HCT116 (cell line): ENCODE data around the gene SLC25A4. TPM values are rescaled to one million over a fixed set of nuclear protein-coding genes. Genes with fewer than 3 reads are reported as not detected.
A peak's percentile ranks its signal among the peaks of the same experiment; 100 is the strongest.

Experiments
- ATAC-seq: fragments of 200-7000 bp; cut with Tn5 transposase; 2 replicates; pipeline ENCODE4 v1.9.1; 2020; ENCODE audit warnings: mild to moderate bottlenecking, moderate library complexity
- BruUV-seq: library from RNA; stranded (reverse); fragments of 400-500 nt; replicated peaks from 2 replicates; lab custom pipeline; 2021; lab: Mats Ljungman, UMichigan
- CTCF ChIA-PET: fragments of 300-600 bp; sonication (Branson Sonifier 250); formaldehyde crosslinking; loops from one replicate; lab custom pipeline; 2021; ENCODE audit warnings: antibody characterized with exemption; lab: Charles Lee
- POLR2A ChIA-PET: fragments of 300-600, 350-600 bp; sonication (Branson Sonifier 250); formaldehyde crosslinking; loops from one replicate; lab custom pipeline; 2021; ENCODE audit warnings: antibody characterized with exemption; lab: Charles Lee
- RAD21 ChIA-PET, 2 experiments: fragments of 300-600 bp; sonication (Branson Sonifier 250); formaldehyde crosslinking; loops; one replicate each; lab custom pipeline; 2023; ENCODE audit warnings: low total read pairs in 2 of 2; ENCODE audit not compliant: uncharacterized antibody in 2 of 2, unreplicated experiment in 2 of 2, low non-redundant PET in 1 of 2; lab: Charles Lee
- DNase-seq: peaks from one replicate; pipeline ENCODE4 v3.0.0-alpha.2; 2010; ENCODE audit warnings: low read depth, low spot score
- H2AFZ ChIP-seq: fragments of 200-600 bp; shearing (Covaris generic), sonication (generic); 2 replicates; pipeline ENCODE4 v1.6.1; 2017; ENCODE audit warnings: low read depth, mixed run types, mixed read lengths, antibody characterized with exemption, low read length; ENCODE audit not compliant: poor library complexity, severe bottlenecking
- H3K27ac ChIP-seq: 2 replicates; pipeline ENCODE4 v1.5.1; 2012; ENCODE audit warnings: low read depth, low read length
- H3K27me3 ChIP-seq: fragments of 200-600 bp; sonication (generic); 2 replicates; pipeline ENCODE4 v1.6.1; 2016; ENCODE audit warnings: mixed run types, low read length, mixed read lengths; ENCODE audit not compliant: insufficient read depth
- H3K36me3 ChIP-seq, 2 experiments: fragments of 200-500 bp in 1 of 2; fragments of 200-600 bp in 1 of 2; sonication (Bioruptor generic) in 1 of 2; sonication (generic) in 1 of 2; 2 replicates each; pipeline versions ENCODE4 v1.5.1 to v1.6.1; 2014 to 2016; ENCODE audit warnings: low read length in 2 of 2, inconsistent platforms in 1 of 2, mixed read lengths in 1 of 2, mixed run types in 1 of 2; ENCODE audit not compliant: insufficient read depth in 2 of 2, control insufficient read depth in 1 of 2
- H3K4me1 ChIP-seq, 2 experiments: fragments of 200-600 bp in 1 of 2; sonication (generic) in 1 of 2; 2 replicates each; pipeline versions ENCODE4 v1.5.1 to v1.6.1; 2012 to 2017; ENCODE audit warnings: low read length in 2 of 2, inconsistent platforms in 1 of 2, mild to moderate bottlenecking in 1 of 2, mixed read lengths in 1 of 2, mixed run types in 1 of 2, moderate library complexity in 1 of 2; ENCODE audit not compliant: insufficient read depth in 2 of 2, control insufficient read depth in 1 of 2
- H3K4me2 ChIP-seq: fragments of 200-600 bp; sonication (generic); 2 replicates; pipeline ENCODE4 v1.6.1; 2017; ENCODE audit warnings: mixed run types, low read length, mixed read lengths
- H3K4me3 ChIP-seq, 2 experiments: fragments of 200-600 bp in 1 of 2; sonication (generic) in 1 of 2; replicated peaks in 1 of 2; 2 replicates each; pipeline ENCODE4 v1.5.1; 2011 to 2016; ENCODE audit warnings: low read length in 2 of 2, control low read depth in 1 of 2, low read depth in 1 of 2, mild to moderate bottlenecking in 1 of 2, mixed read lengths in 1 of 2, mixed run types in 1 of 2
- H3K79me2 ChIP-seq: fragments of 200-600 bp; sonication (generic); 2 replicates; pipeline ENCODE4 v1.6.1; 2017; ENCODE audit warnings: mild to moderate bottlenecking, mixed run types, low read length, moderate library complexity, mixed read lengths; ENCODE audit not compliant: insufficient read depth
- H3K9ac ChIP-seq: fragments of 200-600 bp; sonication (generic); 2 replicates; pipeline ENCODE4 v1.6.1; 2016; ENCODE audit warnings: low read length, mixed read lengths
- H3K9me2 ChIP-seq: fragments of 200-600 bp; sonication (generic), shearing (Covaris generic); 2 replicates; pipeline ENCODE4 v1.6.1; 2017; ENCODE audit warnings: mixed run types, mild to moderate bottlenecking, moderate library complexity; ENCODE audit not compliant: insufficient read depth
- H3K9me3 ChIP-seq, 2 experiments: fragments of 200-500 bp in 1 of 2; fragments of 200-600 bp in 1 of 2; sonication (Bioruptor generic) in 1 of 2; sonication (generic) in 1 of 2; 2 replicates each; pipeline ENCODE4 v1.6.1; 2014 to 2017; ENCODE audit warnings: low read length in 2 of 2, mixed read lengths in 2 of 2, inconsistent platforms in 1 of 2, low read depth in 1 of 2, mild to moderate bottlenecking in 1 of 2, mixed run types in 1 of 2, moderate library complexity in 1 of 2; ENCODE audit not compliant: control insufficient read depth in 1 of 2, insufficient read depth in 1 of 2
- H4K20me1 ChIP-seq: fragments of 200-600 bp; sonication (generic), shearing (Covaris generic); 2 replicates; pipeline ENCODE4 v1.6.1; 2017; ENCODE audit warnings: mixed run types, mild to moderate bottlenecking, moderate library complexity; ENCODE audit not compliant: insufficient read depth
- CBX3 ChIP-seq: IDR thresholded peaks from 2 replicates; pipeline ENCODE4 v1.6.1; 2012; ENCODE audit warnings: low read depth
- CEBPB ChIP-seq: IDR thresholded peaks from 2 replicates; pipeline ENCODE4 v1.6.1; 2012; ENCODE audit warnings: low read depth
- EZH2 ChIP-seq: fragments of 200-600 bp; sonication (generic); IDR thresholded peaks from 2 replicates; pipeline ENCODE4 v1.6.1; 2017; ENCODE audit warnings: antibody characterized with exemption, mixed run types
- EZH2phosphoT487 ChIP-seq: fragments of 200-600 bp; IDR thresholded peaks from 2 replicates; pipeline ENCODE4 v1.6.1; 2018; ENCODE audit warnings: antibody characterized with exemption, borderline replicate concordance
- FOSL1 ChIP-seq: IDR thresholded peaks from 2 replicates; pipeline ENCODE4 v1.6.1; 2012; ENCODE audit warnings: low read depth
- POLR2A ChIP-seq: IDR thresholded peaks from 2 replicates; pipeline ENCODE4 v1.7.0; 2011; ENCODE audit warnings: borderline replicate concordance; ENCODE audit not compliant: insufficient read depth, insufficient read length; ENCODE audit errors: extremely low read depth
- POLR2AphosphoS5 ChIP-seq: IDR thresholded peaks from 2 replicates; pipeline ENCODE4 v1.6.1; 2011; ENCODE audit warnings: mild to moderate bottlenecking, low read depth, low read length, moderate library complexity
- ZFX ChIP-seq: fragments of 450-650 bp; IDR thresholded peaks from 2 replicates; pipeline ENCODE4 v1.6.1; 2017
- ZNF274 ChIP-seq: fragments of 200-500 bp; sonication (Bioruptor generic); IDR thresholded peaks from 2 replicates; pipeline ENCODE4 v1.6.1; 2014; ENCODE audit warnings: mild to moderate bottlenecking, low read depth, low read length, inconsistent platforms
- intact Hi-C: fragments of 100-400 bp; cut with micrococcal nuclease; formaldehyde crosslinking; loops from 2 replicates; pipeline ENCODE4 v1.10.0; 2022
- total RNA-seq: library from RNA; stranded (reverse); gene quantifications from one replicate; pipeline ENCODE4 v1.2.1, GENCODE V29; 2021; ENCODE audit not compliant: unreplicated experiment
- TF ChIP-seq, protein P1 (sequence below): IDR thresholded peaks from 2 replicates; pipeline ENCODE4 v1.6.1; 2012; ENCODE audit warnings: low read depth
- TF ChIP-seq, protein P2 (sequence below): IDR thresholded peaks from 2 replicates; pipeline ENCODE4 v1.6.1; 2011; ENCODE audit warnings: mild to moderate bottlenecking, low read length, moderate library complexity; ENCODE audit not compliant: insufficient replicate concordance; ENCODE audit errors: extremely low read depth
- TF ChIP-seq, protein P3 (sequence below): IDR thresholded peaks from 2 replicates; pipeline ENCODE4 v1.6.1; 2012

SLC25A4 gene
- total RNA-seq, 1 experiment from 2014 or later, result 27.9 TPM

DNA sequence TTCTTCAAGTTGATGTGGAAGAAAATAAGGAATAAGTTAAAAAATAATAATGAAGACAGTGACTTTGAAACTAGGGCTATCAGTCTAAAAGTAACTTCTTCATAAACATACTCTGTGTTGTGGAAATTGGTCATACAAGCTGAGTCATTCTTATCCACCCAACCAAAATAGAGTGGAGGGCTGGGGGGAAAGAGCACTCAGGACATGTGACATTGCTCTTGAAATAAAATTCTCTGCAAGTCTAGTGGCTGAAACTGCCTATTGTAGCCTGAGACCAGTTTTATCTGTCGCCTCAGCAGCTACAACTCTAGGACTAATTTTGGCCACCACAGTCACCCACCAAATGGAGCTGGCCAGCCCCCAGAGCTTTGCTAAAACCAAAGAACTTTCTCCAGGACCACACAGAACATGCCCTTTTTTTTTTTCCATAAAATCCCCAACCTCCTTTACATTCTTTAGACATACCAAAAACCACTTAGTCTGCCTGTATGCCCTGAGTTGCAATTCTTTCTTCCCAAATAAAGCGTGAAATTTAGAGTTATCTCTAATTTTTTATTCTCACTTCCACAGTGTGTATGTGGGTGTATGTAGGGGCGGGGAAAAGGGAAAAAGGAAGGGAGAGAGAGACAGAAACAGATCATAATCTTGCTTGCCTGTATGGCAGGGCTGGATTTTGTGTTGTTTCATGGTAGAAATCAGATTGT is 23.0 kb upstream of the SLC25A4 start:
- H4K20me1 ChIP-seq, result no peaks in the 10 kb centered on the region
- no peaks in the 10 kb centered on the region for H3K9me3 ChIP-seq
- H2AFZ ChIP-seq, result peak overlapping the region; percentile 45
- intact Hi-C loops, result loop anchor here (10.0 kb wide), 1 partner anchor 185 kb away; no protein-coding TSS in a partner anchor
- H3K9me2 ChIP-seq, result no peaks in the 10 kb centered on the region
- TF ChIP-seq, protein P1, sequence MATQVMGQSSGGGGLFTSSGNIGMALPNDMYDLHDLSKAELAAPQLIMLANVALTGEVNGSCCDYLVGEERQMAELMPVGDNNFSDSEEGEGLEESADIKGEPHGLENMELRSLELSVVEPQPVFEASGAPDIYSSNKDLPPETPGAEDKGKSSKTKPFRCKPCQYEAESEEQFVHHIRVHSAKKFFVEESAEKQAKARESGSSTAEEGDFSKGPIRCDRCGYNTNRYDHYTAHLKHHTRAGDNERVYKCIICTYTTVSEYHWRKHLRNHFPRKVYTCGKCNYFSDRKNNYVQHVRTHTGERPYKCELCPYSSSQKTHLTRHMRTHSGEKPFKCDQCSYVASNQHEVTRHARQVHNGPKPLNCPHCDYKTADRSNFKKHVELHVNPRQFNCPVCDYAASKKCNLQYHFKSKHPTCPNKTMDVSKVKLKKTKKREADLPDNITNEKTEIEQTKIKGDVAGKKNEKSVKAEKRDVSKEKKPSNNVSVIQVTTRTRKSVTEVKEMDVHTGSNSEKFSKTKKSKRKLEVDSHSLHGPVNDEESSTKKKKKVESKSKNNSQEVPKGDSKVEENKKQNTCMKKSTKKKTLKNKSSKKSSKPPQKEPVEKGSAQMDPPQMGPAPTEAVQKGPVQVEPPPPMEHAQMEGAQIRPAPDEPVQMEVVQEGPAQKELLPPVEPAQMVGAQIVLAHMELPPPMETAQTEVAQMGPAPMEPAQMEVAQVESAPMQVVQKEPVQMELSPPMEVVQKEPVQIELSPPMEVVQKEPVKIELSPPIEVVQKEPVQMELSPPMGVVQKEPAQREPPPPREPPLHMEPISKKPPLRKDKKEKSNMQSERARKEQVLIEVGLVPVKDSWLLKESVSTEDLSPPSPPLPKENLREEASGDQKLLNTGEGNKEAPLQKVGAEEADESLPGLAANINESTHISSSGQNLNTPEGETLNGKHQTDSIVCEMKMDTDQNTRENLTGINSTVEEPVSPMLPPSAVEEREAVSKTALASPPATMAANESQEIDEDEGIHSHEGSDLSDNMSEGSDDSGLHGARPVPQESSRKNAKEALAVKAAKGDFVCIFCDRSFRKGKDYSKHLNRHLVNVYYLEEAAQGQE, result no peak
- no peak for TF ChIP-seq ZNF274
- TF ChIP-seq, all 23 proteins: peak for 0
- BruUV-seq, result no TSS peak
- POLR2A ChIA-PET, result no interaction called here
- Histone ChIP-seq H3K27ac (no peak overlapping the region), H3K36me3 (no peaks in the 10 kb centered on the region), H3K4me3 (no peak overlapping the region), H3K4me1 (peaks cover 0 to 16% of the 10 kb centered on the region in 2 experiments; a peak in 3 of 4 replicates), H3K27me3 (no peaks in the 10 kb centered on the region), H3K9ac (no peak overlapping the region), H3K79me2 (no peaks in the 10 kb centered on the region), H3K4me2 (no peak overlapping the region)
- no peak for DNase-seq
- CTCF ChIA-PET, result no interaction called here
- ATAC-seq, result no peak
- RAD21 ChIA-PET, result interaction anchor here in 1 of 2 experiments (0.6 kb wide), 1 partner anchor 18 kb away, joined by 3 read pairs; no protein-coding TSS in a partner anchor

DNA sequence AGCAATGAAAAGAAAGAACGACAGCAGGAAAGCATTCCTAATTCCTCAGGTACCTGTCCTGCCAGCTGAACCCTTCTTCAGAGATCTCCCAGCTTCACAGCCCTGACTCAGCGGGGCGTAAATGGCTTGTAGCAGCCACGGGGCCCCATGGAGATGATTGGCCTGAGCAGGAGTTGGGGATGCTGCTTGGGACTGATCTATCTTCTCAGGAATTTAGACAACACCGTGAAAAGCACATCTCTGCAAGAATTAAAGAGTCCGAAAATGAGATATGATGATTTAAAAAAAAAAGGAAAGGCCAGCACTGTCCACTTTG is 22.5 kb upstream of the SLC25A4 start:
- H3K9me2 ChIP-seq, result no peaks in the 10 kb centered on the region
- H2AFZ ChIP-seq, result peak overlapping the region; percentile 45
- ChIA-PET CTCF (no interaction called here), RAD21 (no interaction called here), POLR2A (no interaction called here)
- H3K36me3 ChIP-seq, result no peaks in the 10 kb centered on the region
- DNase-seq (no peak), ATAC-seq (no peak)
- H3K9me3 ChIP-seq, result no peaks in the 10 kb centered on the region
- intact Hi-C loops, result no loop called here
- no peak overlapping the region for H3K9ac ChIP-seq
- no TSS peak for BruUV-seq
- no peaks in the 10 kb centered on the region for H3K27me3 ChIP-seq
- no peak overlapping the region for H3K4me2 ChIP-seq
- no peaks in the 10 kb centered on the region for H4K20me1 ChIP-seq
- H3K4me3 ChIP-seq, result no peak overlapping the region
- H3K27ac ChIP-seq, result no peak overlapping the region
- H3K4me1 ChIP-seq, result peaks cover 0 to 16% of the 10 kb centered on the region in 2 experiments; a peak in 3 of 4 replicates
- no peaks in the 10 kb centered on the region for H3K79me2 ChIP-seq
- TF ChIP-seq ZFX, result no peak
- TF ChIP-seq POLR2AphosphoS5, result no peak
- no peak for TF ChIP-seq FOSL1
- TF ChIP-seq, protein P2, sequence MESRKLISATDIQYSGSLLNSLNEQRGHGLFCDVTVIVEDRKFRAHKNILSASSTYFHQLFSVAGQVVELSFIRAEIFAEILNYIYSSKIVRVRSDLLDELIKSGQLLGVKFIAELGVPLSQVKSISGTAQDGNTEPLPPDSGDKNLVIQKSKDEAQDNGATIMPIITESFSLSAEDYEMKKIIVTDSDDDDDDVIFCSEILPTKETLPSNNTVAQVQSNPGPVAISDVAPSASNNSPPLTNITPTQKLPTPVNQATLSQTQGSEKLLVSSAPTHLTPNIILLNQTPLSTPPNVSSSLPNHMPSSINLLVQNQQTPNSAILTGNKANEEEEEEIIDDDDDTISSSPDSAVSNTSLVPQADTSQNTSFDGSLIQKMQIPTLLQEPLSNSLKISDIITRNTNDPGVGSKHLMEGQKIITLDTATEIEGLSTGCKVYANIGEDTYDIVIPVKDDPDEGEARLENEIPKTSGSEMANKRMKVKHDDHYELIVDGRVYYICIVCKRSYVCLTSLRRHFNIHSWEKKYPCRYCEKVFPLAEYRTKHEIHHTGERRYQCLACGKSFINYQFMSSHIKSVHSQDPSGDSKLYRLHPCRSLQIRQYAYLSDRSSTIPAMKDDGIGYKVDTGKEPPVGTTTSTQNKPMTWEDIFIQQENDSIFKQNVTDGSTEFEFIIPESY, result no peak
- no peak for TF ChIP-seq CBX3
- no peak for TF ChIP-seq EZH2
- TF ChIP-seq POLR2A, result no peak
- TF ChIP-seq CEBPB, result no peak
- TF ChIP-seq ZNF274, result no peak
- TF ChIP-seq, protein P3, sequence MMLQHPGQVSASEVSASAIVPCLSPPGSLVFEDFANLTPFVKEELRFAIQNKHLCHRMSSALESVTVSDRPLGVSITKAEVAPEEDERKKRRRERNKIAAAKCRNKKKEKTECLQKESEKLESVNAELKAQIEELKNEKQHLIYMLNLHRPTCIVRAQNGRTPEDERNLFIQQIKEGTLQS, result no peak
- TF ChIP-seq EZH2phosphoT487, result no peak
